Measurements from ENCODE around the gene HNF1B.

HNF1B gene

GRCh38 chr17:37750768-37751475, 6.1 kb upstream of the HNF1B start:
- H3K4me3 ChIP-seq (ENCODE audit: low read depth, low read length): no peak overlapping the region
- no peak for TF ChIP-seq CTCF (IDR thresholded peaks at IDR 0.05; ENCODE audit: borderline replicate concordance, insufficient read depth, low read depth, low read length)

- no peak for TF ChIP-seq CTCF (IDR thresholded peaks at IDR 0.05; ENCODE audit: borderline replicate concordance, insufficient read depth, low read depth, low read length)
- H3K4me3 ChIP-seq (ENCODE audit: low read depth, low read length): no peak overlapping the region
Measured at GRCh38 chr17:37750292-37750691, 5.4 kb upstream of the HNF1B start.

GRCh38 chr17:37747222-37747621, 2.4 kb upstream of the HNF1B start:
- H3K4me3 ChIP-seq (ENCODE audit: low read depth, low read length): no peak overlapping the region
- TF ChIP-seq CTCF (IDR thresholded peaks at IDR 0.05; ENCODE audit: borderline replicate concordance, insufficient read depth, low read depth, low read length): no peak

GRCh38 chr17:37746617-37747016, 1.8 kb upstream of the HNF1B start:
- H3K4me3 ChIP-seq (ENCODE audit: low read depth, low read length): no peak overlapping the region
- TF ChIP-seq CTCF (IDR thresholded peaks at IDR 0.05; ENCODE audit: borderline replicate concordance, insufficient read depth, low read depth, low read length): no peak

GRCh38 chr17:37745801-37746426, 1.1 kb upstream of the HNF1B start:
- peak overlapping the region; percentile 41 for H3K4me3 ChIP-seq (ENCODE audit: low read depth, low read length)
- TF ChIP-seq CTCF (IDR thresholded peaks at IDR 0.05; ENCODE audit: borderline replicate concordance, insufficient read depth, low read depth, low read length): no peak

GRCh38 chr17:37744633-37744927, 279 bp downstream of the HNF1B start:
- H3K4me3 ChIP-seq (ENCODE audit: low read depth, low read length): no peak overlapping the region
- TF ChIP-seq CTCF (IDR thresholded peaks at IDR 0.05; ENCODE audit: borderline replicate concordance, insufficient read depth, low read depth, low read length): no peak
